ENCODE data around the gene SLC6A18.
"Not testable (repeated sequence)": the region's sequence is repeated elsewhere in the genome, so short reads cannot be mapped to it uniquely, and the experiment has no call there.

SLC6A18 gene

GRCh38 chr5:1261643-1262042, 36.5 kb downstream of the SLC6A18 start:
- no peak for DNase-seq

GRCh38 chr5:1262381-1262780, 37.2 kb downstream of the SLC6A18 start:
- DNase-seq: no peak

- DNase-seq: no peak
Measured at GRCh38 chr5:1264211-1264610, 39.0 kb downstream of the SLC6A18 start.

- no peak for DNase-seq
Measured at GRCh38 chr5:1265026-1265425, 39.8 kb downstream of the SLC6A18 start.

- DNase-seq: no peak
Measured at GRCh38 chr5:1265461-1266455, 40.6 kb downstream of the SLC6A18 start.

- DNase-seq: no peak
Measured at GRCh38 chr5:1266791-1267190, 41.6 kb downstream of the SLC6A18 start.

- DNase-seq: not testable (repeated sequence)
Measured at GRCh38 chr5:1267464-1267863, 42.3 kb downstream of the SLC6A18 start.

- no peak for DNase-seq
Measured at GRCh38 chr5:1268056-1268455, 42.9 kb downstream of the SLC6A18 start.

- DNase-seq: no peak
Measured at GRCh38 chr5:1268666-1269065, 43.5 kb downstream of the SLC6A18 start.

GRCh38 chr5:1270426-1270825, 45.2 kb downstream of the SLC6A18 start:
- DNase-seq: no peak

GRCh38 chr5:1270933-1271914, 46.0 kb downstream of the SLC6A18 start:
- DNase-seq: no peak

- no peak for DNase-seq
Measured at GRCh38 chr5:1272201-1272600, 47.0 kb downstream of the SLC6A18 start.

- no peak for DNase-seq
Measured at GRCh38 chr5:1273745-1274144, 48.6 kb downstream of the SLC6A18 start.

GRCh38 chr5:1274471-1274870, 49.3 kb downstream of the SLC6A18 start:
- DNase-seq: no peak

GRCh38 chr5:1275397-1276391, 50.5 kb downstream of the SLC6A18 start:
- not testable (repeated sequence) for DNase-seq

- no peak for DNase-seq
Measured at GRCh38 chr5:1276930-1277329, 51.7 kb downstream of the SLC6A18 start.

- DNase-seq: no peak
Measured at GRCh38 chr5:1277331-1277730, 52.1 kb downstream of the SLC6A18 start.

- no peak for DNase-seq
Measured at GRCh38 chr5:1277781-1278180, 52.6 kb downstream of the SLC6A18 start.

GRCh38 chr5:1278216-1278615, 53.0 kb downstream of the SLC6A18 start:
- no peak for DNase-seq

GRCh38 chr5:1278656-1279442, 53.7 kb downstream of the SLC6A18 start:
- no peak for DNase-seq
